ENCODE data around the gene ARFGAP2.

Gene ARFGAP2

DNA sequence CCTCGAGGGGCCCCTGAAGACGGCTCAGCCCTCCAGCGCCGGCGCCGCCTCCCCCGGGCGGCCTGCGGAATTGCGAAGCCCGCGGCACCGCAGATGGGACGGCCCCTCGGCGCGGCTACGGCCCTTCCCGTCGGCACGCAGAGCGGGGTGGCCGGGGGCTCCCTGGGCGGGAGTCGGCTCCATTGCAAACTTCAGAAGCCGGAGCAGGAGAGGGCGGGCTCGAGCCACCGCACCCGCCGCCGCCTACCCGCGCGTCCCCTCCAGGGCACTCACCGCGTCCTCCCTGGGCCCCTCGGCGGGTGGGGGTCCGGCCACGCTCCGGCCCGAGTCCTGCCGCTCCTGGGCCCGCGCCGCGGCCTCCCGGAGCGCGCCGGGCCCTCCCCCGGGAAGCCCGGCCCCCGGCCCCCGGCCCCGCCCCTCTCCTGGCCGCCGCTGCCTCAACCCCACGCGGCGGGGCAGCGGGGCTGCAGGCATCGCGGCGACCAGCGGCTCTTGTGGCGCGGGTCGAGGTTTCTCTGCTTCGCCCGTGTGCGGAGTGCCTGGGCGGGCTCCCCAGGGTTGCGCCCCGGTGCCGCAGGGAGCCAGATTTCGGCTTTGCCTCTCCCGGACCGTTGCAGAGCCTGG lies 9.5 kb upstream of the ARFGAP2 start, which contains the start of gene PACSIN3:
TSS of gene PACSIN3 (minus strand) at position 359 of the 624 bp plus-strand sequence. CDS start 3,707 bp downstream, outside the sequence.
- DNase-seq (ENCODE audit: extremely low read depth, low read depth) = no peak
- TF ChIP-seq, protein P1, sequence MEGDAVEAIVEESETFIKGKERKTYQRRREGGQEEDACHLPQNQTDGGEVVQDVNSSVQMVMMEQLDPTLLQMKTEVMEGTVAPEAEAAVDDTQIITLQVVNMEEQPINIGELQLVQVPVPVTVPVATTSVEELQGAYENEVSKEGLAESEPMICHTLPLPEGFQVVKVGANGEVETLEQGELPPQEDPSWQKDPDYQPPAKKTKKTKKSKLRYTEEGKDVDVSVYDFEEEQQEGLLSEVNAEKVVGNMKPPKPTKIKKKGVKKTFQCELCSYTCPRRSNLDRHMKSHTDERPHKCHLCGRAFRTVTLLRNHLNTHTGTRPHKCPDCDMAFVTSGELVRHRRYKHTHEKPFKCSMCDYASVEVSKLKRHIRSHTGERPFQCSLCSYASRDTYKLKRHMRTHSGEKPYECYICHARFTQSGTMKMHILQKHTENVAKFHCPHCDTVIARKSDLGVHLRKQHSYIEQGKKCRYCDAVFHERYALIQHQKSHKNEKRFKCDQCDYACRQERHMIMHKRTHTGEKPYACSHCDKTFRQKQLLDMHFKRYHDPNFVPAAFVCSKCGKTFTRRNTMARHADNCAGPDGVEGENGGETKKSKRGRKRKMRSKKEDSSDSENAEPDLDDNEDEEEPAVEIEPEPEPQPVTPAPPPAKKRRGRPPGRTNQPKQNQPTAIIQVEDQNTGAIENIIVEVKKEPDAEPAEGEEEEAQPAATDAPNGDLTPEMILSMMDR (IDR thresholded peaks at IDR 0.05; ENCODE audit: low read depth, low read length) = no peak

DNA sequence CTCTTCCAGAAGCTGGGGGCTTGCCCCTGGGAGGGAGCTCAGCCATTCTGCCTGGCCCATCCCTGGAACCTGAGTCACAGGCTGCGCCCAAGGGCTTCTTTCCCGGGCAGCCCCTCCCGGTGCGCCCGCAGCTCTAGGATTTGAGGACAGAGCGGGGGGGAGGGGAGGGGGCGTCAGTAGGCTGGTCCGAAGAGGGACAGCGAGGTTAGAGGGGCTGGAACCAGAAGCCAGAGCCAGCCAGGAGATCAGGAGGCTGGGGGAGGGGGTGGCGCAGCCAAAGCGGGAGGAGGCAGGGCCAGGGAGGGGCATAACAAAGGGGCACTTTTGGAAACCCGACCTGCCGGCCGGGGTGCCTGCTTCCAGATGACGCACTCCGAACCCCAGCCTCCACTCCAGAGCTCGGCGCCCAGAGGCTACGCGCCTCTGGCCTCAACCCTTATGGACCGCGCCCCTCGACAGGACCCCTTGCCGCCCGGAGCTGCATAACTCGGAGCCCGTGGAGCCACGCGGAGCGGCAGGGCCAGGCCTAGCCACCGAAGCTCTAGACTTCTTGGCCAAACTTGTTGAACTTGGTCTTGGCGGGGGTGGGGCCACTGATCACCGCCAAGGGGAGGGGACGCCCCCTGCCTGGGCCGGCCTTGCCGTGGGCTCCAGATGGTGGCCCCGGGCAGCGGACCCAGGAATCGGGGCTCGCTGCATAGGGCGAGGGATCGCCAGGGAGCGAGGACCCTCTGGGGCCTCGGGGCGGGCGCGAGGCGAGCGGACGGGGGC lies 8.8 kb upstream of the ARFGAP2 start:
- TF ChIP-seq, protein P1 (IDR thresholded peaks at IDR 0.05; ENCODE audit: low read depth, low read length) = no peak
- no peak for DNase-seq (ENCODE audit: extremely low read depth, low read depth)

DNA sequence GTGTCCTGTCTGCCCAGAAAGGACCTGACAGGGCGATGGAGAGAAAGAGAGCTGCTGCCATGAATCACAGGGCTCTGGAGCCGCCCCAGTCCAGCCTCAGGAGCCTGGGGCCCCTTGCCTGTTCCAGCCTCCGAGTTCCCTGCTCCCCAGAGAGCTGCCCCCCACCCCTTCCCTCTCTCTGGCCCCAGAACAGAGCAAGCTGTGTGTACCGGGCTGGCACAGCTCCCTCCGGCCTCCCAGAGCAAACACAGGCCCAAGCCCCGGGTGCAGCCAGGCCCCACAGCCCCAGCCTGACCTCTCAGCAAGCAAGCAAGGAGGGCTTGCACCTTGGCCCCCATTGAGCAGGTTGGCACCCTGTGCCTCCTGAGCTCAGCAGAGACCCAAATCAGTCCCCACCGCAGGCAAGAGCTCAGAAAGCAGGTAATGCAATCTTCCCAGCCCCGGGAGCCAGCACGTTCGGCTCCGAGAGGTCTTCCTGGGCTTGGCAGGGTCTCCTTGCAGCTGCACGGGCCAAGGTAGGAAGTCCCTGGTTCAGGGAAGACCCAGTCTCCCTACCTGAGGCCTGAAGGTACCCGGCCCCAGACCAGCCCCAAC lies 8.1 kb upstream of the ARFGAP2 start:
- no peak for DNase-seq (ENCODE audit: extremely low read depth, low read depth)
- TF ChIP-seq, protein P1 (IDR thresholded peaks at IDR 0.05; ENCODE audit: low read depth, low read length) = no peak

DNA sequence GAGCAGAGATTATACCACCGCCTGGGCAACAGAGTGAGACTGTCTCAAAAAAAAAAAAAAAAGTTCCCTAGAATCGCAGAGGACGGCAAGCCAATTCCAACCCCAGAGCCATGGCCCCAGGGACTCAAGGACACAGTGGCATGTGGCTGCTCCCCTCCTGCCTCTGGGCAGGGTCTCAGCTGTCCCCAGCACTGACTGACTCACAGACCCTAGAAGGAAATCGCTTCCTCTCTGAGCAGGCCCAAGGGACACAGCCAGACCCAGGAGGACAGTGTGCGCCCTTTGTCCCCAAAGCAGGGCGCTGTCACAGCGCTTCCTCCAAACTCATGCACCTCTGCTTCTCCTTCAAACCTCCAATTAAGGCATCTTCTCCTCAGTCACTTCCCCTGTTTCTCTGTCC lies 7.3 kb upstream of the ARFGAP2 start:
- TF ChIP-seq, protein P1 (IDR thresholded peaks at IDR 0.05; ENCODE audit: low read depth, low read length) = no peak
- no peak for DNase-seq (ENCODE audit: extremely low read depth, low read depth)

DNA sequence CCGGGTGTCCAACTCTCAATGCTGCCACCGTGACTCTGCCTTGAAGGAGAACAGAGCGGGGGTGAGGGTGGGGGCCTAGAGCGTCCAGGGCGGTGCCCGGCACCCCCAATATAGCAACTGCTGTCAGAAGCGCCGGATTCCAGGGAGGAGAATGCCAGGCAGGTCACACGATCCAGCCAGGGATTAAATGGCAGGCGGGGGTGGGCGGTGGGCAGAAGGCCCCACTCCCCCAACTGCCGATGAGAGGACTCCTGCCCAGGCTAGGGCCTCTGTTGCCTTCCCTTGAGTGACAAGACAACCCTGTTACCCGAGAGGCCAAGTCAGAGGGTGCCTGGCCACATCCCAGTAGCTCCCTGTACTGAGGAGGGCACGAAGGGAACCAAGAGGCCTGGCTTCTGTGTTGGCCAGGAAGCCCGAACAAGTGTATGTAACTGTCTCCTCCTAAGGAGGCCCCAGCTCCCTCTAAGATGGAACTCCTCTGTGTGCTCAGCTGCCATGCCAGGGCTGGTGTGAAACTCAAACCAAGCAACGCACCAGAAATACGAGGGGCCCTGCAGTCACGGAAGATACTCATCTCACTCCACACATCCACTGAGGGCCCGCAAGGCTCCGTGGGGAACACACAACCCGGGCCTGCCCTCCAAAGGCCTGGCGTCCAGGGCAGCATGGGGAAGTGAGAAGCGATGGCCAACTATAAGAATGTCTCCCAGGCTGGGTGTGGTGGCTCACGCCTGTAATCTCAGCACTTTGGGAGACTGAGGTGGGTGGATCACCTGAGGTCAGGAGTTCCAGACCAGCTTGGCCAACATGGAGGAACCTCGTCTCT lies 6.6 kb upstream of the ARFGAP2 start:
- TF ChIP-seq, protein P1 (IDR thresholded peaks at IDR 0.05; ENCODE audit: low read depth, low read length) = no peak
- DNase-seq (ENCODE audit: extremely low read depth, low read depth) = no peak

DNA sequence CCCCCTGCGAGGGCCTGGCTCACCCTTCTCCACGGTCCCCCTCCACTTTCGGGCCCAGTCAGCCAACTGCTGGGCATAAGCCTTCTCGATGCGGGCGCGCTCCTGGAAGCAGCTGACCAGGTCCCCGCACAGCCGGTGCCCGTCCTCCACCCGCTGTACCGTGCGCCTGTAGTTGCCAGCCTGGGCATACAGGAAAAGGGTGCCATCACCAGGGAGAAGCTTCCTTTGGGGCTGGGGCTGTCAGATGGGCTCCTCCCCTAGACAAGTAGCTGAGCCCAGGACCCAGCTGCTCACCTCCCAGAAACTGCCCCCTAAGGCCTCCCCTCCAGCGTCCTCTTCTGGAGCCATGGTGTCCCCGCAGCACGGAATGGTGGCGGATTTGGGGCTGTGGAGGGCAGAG lies 5.7 kb upstream of the ARFGAP2 start:
- DNase-seq (ENCODE audit: extremely low read depth, low read depth) = no peak
- TF ChIP-seq, protein P1 (IDR thresholded peaks at IDR 0.05; ENCODE audit: low read depth, low read length) = no peak

Data from AG09319 (cell line).